Measurements from ENCODE around the gene ASB2. TPM values are rescaled to one million over a fixed set of nuclear protein-coding genes. Genes with fewer than 3 reads are reported as not detected.

ASB2 gene
- total RNA-seq, 1 donor from 2014 or later: 0.35 TPM

DNA sequence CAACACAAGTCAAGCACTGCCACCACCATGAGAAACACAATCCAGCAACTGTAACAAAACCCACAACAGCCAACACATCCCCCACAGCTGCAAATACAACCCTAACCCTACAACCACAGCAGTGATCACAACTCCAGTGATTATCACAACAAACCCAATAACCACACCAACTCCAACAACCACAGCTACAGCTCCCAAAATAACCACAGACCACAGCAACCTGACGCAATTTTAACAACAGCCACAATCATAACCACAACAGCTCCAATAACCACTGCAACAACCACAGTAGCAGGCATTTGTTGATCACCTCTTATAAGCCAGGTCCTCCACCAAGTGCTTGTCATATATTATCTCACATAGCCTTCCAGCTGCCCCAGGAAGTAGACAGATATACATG is 91.4 kb downstream of the ASB2 start:
- DNase-seq (ENCODE audit: extremely low read depth, low read depth, low spot score): no peak

Other genes starting within 250 kb of the ASB2 start
- not detected in 2 replicates for gene PRIMA1, start 188.1 kb downstream of the ASB2 start, total RNA-seq
- gene FAM181A, start 49.2 kb downstream of the ASB2 start, total RNA-seq: not detected in 2 replicates
- gene CCDC197, start 20.7 kb upstream of the ASB2 start, total RNA-seq: not detected in 2 replicates
- 5.7 and 8.2 TPM in 2 replicates for gene OTUB2, start 49.8 kb upstream of the ASB2 start, total RNA-seq
- 97.5 and 104 TPM in 2 replicates for gene DDX24, start 104.6 kb upstream of the ASB2 start, total RNA-seq
- 11.8 and 18.0 TPM in 2 replicates for gene IFI27L1, start 104.7 kb upstream of the ASB2 start, total RNA-seq
- gene IFI27, start 134.2 kb upstream of the ASB2 start, total RNA-seq: 142 and 820 TPM in 2 replicates
- 27.8 and 33.6 TPM in 2 replicates for gene IFI27L2, start 153.0 kb upstream of the ASB2 start, total RNA-seq
- 0.06 and 0.58 TPM in 2 replicates for gene PPP4R4, start 197.8 kb upstream of the ASB2 start, total RNA-seq